Measurements from ENCODE around the gene ACADM. TPM values are rescaled to one million over a fixed set of nuclear protein-coding genes. Genes with fewer than 3 reads are reported as not detected.

Gene ACADM
- total RNA-seq, 1 experiment from 2014 or later = 37.9 TPM

GRCh38 chr1:75771978-75772377, 47.5 kb downstream of the ACADM start:
- Mint-ChIP-seq H3K4me1 (peaks cover 16% of the 10 kb centered on the region), H3K27me3 (ENCODE audit: low read depth) (no peaks in the 10 kb centered on the region), H3K36me3 (0 out of 2 replicates have a peak, but pooled peaks cover 2% of the 10 kb centered on the region), H3K27ac (no peak overlapping the region), H3K4me3 (no peak overlapping the region), H3K9me3 (peaks cover 3% of the 10 kb centered on the region)
- DNase-seq (ENCODE audit: low spot score) = no peak
- no peak for ATAC-seq
- POLR2A ChIA-PET = no interaction called here
- CTCF ChIA-PET = no interaction called here
- TF ChIP-seq GTF2I (CRISPR knock-in tag; conservative IDR thresholded peaks at IDR 0.05) (no peak), NFE2L1 (CRISPR knock-in tag; IDR thresholded peaks at IDR 0.05) (no peak), EMX1 (CRISPR knock-in tag; IDR thresholded peaks at IDR 0.05) (no peak), ZNF512 (CRISPR knock-in tag; IDR thresholded peaks at IDR 0.05; ENCODE audit: borderline replicate concordance) (no peak), PRRX2 (CRISPR knock-in tag; IDR thresholded peaks at IDR 0.05) (no peak), STAT6 (CRISPR knock-in tag; conservative IDR thresholded peaks at IDR 0.05; ENCODE audit: low read depth) (no peak), CBFB (CRISPR knock-in tag; IDR thresholded peaks at IDR 0.05; ENCODE audit: low read depth) (no peak), FOXK1 (CRISPR knock-in tag; IDR thresholded peaks at IDR 0.05) (no peak), NFATC4 (CRISPR knock-in tag; IDR thresholded peaks at IDR 0.05) (no peak), ELF4 (CRISPR knock-in tag; IDR thresholded peaks at IDR 0.05; ENCODE audit: low read depth) (no peak), AR (CRISPR knock-in tag; IDR thresholded peaks at IDR 0.05) (no peak), PRDM15 (CRISPR knock-in tag; IDR thresholded peaks at IDR 0.05) (no peak), ZBTB43 (CRISPR knock-in tag; IDR thresholded peaks at IDR 0.05) (no peak), SP1 (CRISPR knock-in tag; conservative IDR thresholded peaks at IDR 0.05) (no peak), AFF4 (CRISPR knock-in tag; IDR thresholded peaks at IDR 0.05; ENCODE audit: borderline replicate concordance) (no peak), IRF1 (CRISPR knock-in tag; IDR thresholded peaks at IDR 0.05) (no peak), ZNF281 (CRISPR knock-in tag; IDR thresholded peaks at IDR 0.05) (no peak)

All from WTC11 (cell line).